ENCODE results near the gene NUP35.
"Not testable (repeated sequence)": the region's sequence is repeated elsewhere in the genome, so short reads cannot be mapped to it uniquely, and the experiment has no call there.

NUP35 gene

GRCh38 chr2:183148955-183149354 lies 24.7 kb downstream of the NUP35 start:
- DNase-seq (ENCODE audit: low spot score): no peak

- no peak for DNase-seq (ENCODE audit: low spot score)
Measured at GRCh38 chr2:183149489-183149888, 25.2 kb downstream of the NUP35 start.

GRCh38 chr2:183152280-183152679 lies 28.0 kb downstream of the NUP35 start:
- DNase-seq (ENCODE audit: low spot score): not testable (repeated sequence)

GRCh38 chr2:183153967-183154366 lies 29.7 kb downstream of the NUP35 start:
- DNase-seq (ENCODE audit: low spot score): no peak

GRCh38 chr2:183154772-183155171 lies 30.5 kb downstream of the NUP35 start:
- DNase-seq (ENCODE audit: low spot score): not testable (repeated sequence)

GRCh38 chr2:183157131-183157530 lies 32.9 kb downstream of the NUP35 start:
- DNase-seq (ENCODE audit: low spot score): no peak

GRCh38 chr2:183162362-183162761 lies 38.1 kb downstream of the NUP35 start:
- no peak for DNase-seq (ENCODE audit: low spot score)

- DNase-seq (ENCODE audit: low spot score): no peak
Measured at GRCh38 chr2:183163821-183164649, 39.8 kb downstream of the NUP35 start.

GRCh38 chr2:183164650-183165015 lies 40.4 kb downstream of the NUP35 start:
- DNase-seq (ENCODE audit: low spot score): no peak

- no peak for DNase-seq (ENCODE audit: low spot score)
Measured at GRCh38 chr2:183166210-183166609, 42.0 kb downstream of the NUP35 start.

GRCh38 chr2:183166976-183167375 lies 42.7 kb downstream of the NUP35 start:
- DNase-seq (ENCODE audit: low spot score): not testable (repeated sequence)

GRCh38 chr2:183172220-183172887 lies 48.1 kb downstream of the NUP35 start:
- DNase-seq (ENCODE audit: low spot score): no peak

- DNase-seq (ENCODE audit: low spot score): no peak
Measured at GRCh38 chr2:183179156-183179555, 54.9 kb downstream of the NUP35 start.

GRCh38 chr2:183185534-183185933 lies 61.3 kb downstream of the NUP35 start:
- no peak for DNase-seq (ENCODE audit: low spot score)

- no peak for DNase-seq (ENCODE audit: low spot score)
Measured at GRCh38 chr2:183186296-183186695, 62.1 kb downstream of the NUP35 start.

GRCh38 chr2:183186766-183187165 lies 62.5 kb downstream of the NUP35 start:
- DNase-seq (ENCODE audit: low spot score): no peak

- no peak for DNase-seq (ENCODE audit: low spot score)
Measured at GRCh38 chr2:183192343-183192742, 68.1 kb downstream of the NUP35 start.

- DNase-seq (ENCODE audit: low spot score): no peak
Measured at GRCh38 chr2:183193904-183194303, 69.7 kb downstream of the NUP35 start.

- no peak for DNase-seq (ENCODE audit: low spot score)
Measured at GRCh38 chr2:183195397-183195796, 71.2 kb downstream of the NUP35 start.

GRCh38 chr2:183195998-183196409 lies 71.8 kb downstream of the NUP35 start:
- DNase-seq (ENCODE audit: low spot score): no peak

GRCh38 chr2:183204397-183204796 lies 80.2 kb downstream of the NUP35 start:
- DNase-seq (ENCODE audit: low spot score): no peak

GRCh38 chr2:183207110-183207509 lies 82.9 kb downstream of the NUP35 start:
- no peak for DNase-seq (ENCODE audit: low spot score)

GRCh38 chr2:183209395-183210028 lies 85.3 kb downstream of the NUP35 start:
- DNase-seq (ENCODE audit: low spot score): no peak
